D721Med (cell line): ENCODE measurements around the gene EHF.

Experiments
- DNase-seq: peaks from one replicate; pipeline ENCODE4 v3.0.0; 2011; ENCODE audit warnings: low spot score; ENCODE audit not compliant: insufficient read length
- FAIRE-seq: peaks from 2 replicates; lab custom pipeline; 2011; peaks lifted over from hg19 to GRCh38; lab: Jason Lieb, UNC
- CTCF ChIP-seq: IDR thresholded peaks from 2 replicates; pipeline ENCODE4 v1.5.1; 2012; ENCODE audit warnings: mild to moderate bottlenecking, control low read depth; ENCODE audit not compliant: insufficient read depth; ENCODE audit errors: missing control alignments

Gene EHF

GRCh38 chr11:34614344-34615104 is 6.4 kb upstream of the EHF start:
- no peak for FAIRE-seq
- no peak for TF ChIP-seq CTCF
- DNase-seq = no peak

- no peak for FAIRE-seq
These were observed 4.8 kb upstream of the EHF start for GRCh38 chr11:34616086-34616485.

GRCh38 chr11:34616830-34617504 is 3.9 kb upstream of the EHF start:
- no peak for TF ChIP-seq CTCF
- DNase-seq = no peak
- FAIRE-seq = no peak

More at GRCh38 chr11:34616086-34616485, 4.8 kb upstream of the EHF start:
- DNase-seq = no peak
- no peak for TF ChIP-seq CTCF

- FAIRE-seq (no peak), DNase-seq (no peak)
- TF ChIP-seq CTCF = no peak
These were observed 2.5 kb upstream of the EHF start for GRCh38 chr11:34618406-34618805.

- no peak for DNase-seq
- no peak for TF ChIP-seq CTCF
- FAIRE-seq = no peak
These were observed 1.8 kb upstream of the EHF start for GRCh38 chr11:34619062-34619516.

GRCh38 chr11:34620202-34620601 is 691 bp upstream of the EHF start:
- FAIRE-seq (no peak), DNase-seq (no peak)
- TF ChIP-seq CTCF = no peak

GRCh38 chr11:34621876-34622275 is 983 bp downstream of the EHF start:
- TF ChIP-seq CTCF = no peak
- no peak for FAIRE-seq

More at GRCh38 chr11:34621876-34622275, 983 bp downstream of the EHF start:
- no peak for DNase-seq
